Vagina (tissue), 2 donors: ENCODE data around the gene CASP10. TPM values are rescaled to one million over a fixed set of nuclear protein-coding genes. Genes with fewer than 3 reads are reported as not detected.
A peak's percentile ranks its signal among the peaks of the same experiment; 100 is the strongest.

ENCODE experiments used
- DNase-seq, 2 donors: peaks; one replicate each; pipeline ENCODE4 v3.0.0-alpha.2; 2017; ENCODE audit errors: extremely low spot score in 2 of 2
- H3K27ac ChIP-seq: fragments of 200-600 bp; sonication (generic); one replicate; pipeline ENCODE4 v1.5.1; 2019
- H3K27me3 ChIP-seq: fragments of 200-600 bp; sonication (generic); one replicate; pipeline ENCODE4 v1.5.1; 2019
- H3K36me3 ChIP-seq, 2 donors: fragments of 200-600 bp; sonication (generic); one replicate each; pipeline ENCODE4 v1.5.1; 2017 to 2019
- H3K4me1 ChIP-seq: fragments of 200-600 bp; sonication (generic); one replicate; pipeline ENCODE4 v1.5.1; 2019
- H3K4me3 ChIP-seq, 2 donors: fragments of 200-600 bp; sonication (generic); 1 replicate in 1 of 2; 2 replicates in 1 of 2; pipeline ENCODE4 v1.5.1; 2016 to 2019
- H3K9me3 ChIP-seq: fragments of 200-600 bp; sonication (generic); one replicate; pipeline ENCODE4 v1.5.1; 2019
- CTCF ChIP-seq, 3 experiments: fragments of 450-650 bp in 2 of 3; fragments of 200-600 bp in 1 of 3; sonication (generic) in 1 of 3; IDR thresholded peaks; one replicate each; pipeline ENCODE4 v1.5.1; 2017 to 2019; ENCODE audit warnings: antibody characterized with exemption in 3 of 3, mild to moderate bottlenecking in 2 of 3, moderate library complexity in 2 of 3
- POLR2A ChIP-seq, 2 donors: fragments of 450-650 bp; IDR thresholded peaks; one replicate each; pipeline ENCODE4 v1.6.1; 2017; ENCODE audit warnings: antibody characterized with exemption in 2 of 2, mild to moderate bottlenecking in 2 of 2, moderate library complexity in 2 of 2
- POLR2AphosphoS5 ChIP-seq, 2 donors: sonication (generic); formaldehyde crosslinking; IDR thresholded peaks; one replicate each; pipeline ENCODE4 v1.9.0; 2017; ENCODE audit warnings: antibody characterized with exemption in 2 of 2, mild to moderate bottlenecking in 2 of 2, low read depth in 1 of 2; ENCODE audit not compliant: insufficient read depth in 1 of 2
- intact Hi-C: fragments of 100-400 bp; cut with DNase I; formaldehyde crosslinking; loops from one replicate; pipeline ENCODE4 v1.15.1; 2023
- total RNA-seq: library from RNA; depleted of rRNA; stranded (reverse); fragments of >200 nt; gene quantifications from one replicate; pipeline ENCODE4 v1.2.3, GENCODE V29; 2016

The CASP10 gene
- total RNA-seq, 1 donor from 2014 or later, result 8.3 TPM

GRCh38 chr2:201233192-201233811 is 50.4 kb downstream of the CASP10 start:
- intact Hi-C loops, result loop anchor here (10.0 kb wide), 1 partner anchor 131 kb away; no protein-coding TSS in a partner anchor
- peak overlapping the region; percentile 5 to 29 for H3K4me3 ChIP-seq
- H3K4me1 ChIP-seq, result peaks cover 27% of the 10 kb centered on the region
- no peaks in the 10 kb centered on the region for H3K36me3 ChIP-seq
- TF ChIP-seq POLR2A (IDR thresholded peaks at IDR 0.05), result no peak
- peak; percentile 32 to 66 for TF ChIP-seq POLR2AphosphoS5 (IDR thresholded peaks at IDR 0.05; ENCODE audit: insufficient read depth in 1 of 2, low read depth in 1 of 2)
- DNase-seq, result peak in 1 of 2 donors; percentile 88
- H3K27ac ChIP-seq, result peak overlapping the region; percentile 15
- H3K9me3 ChIP-seq, result no peaks in the 10 kb centered on the region
- H3K27me3 ChIP-seq, result no peaks in the 10 kb centered on the region

GRCh38 chr2:201233812-201234662 is 51.1 kb downstream of the CASP10 start:
- intact Hi-C loops, result loop anchor here (10.0 kb wide), 1 partner anchor 131 kb away; no protein-coding TSS in a partner anchor
- peak in 1 of 2 donors; percentile 84 for DNase-seq
- TF ChIP-seq CTCF (IDR thresholded peaks at IDR 0.05), result no peak
- TF ChIP-seq POLR2AphosphoS5 (IDR thresholded peaks at IDR 0.05; ENCODE audit: insufficient read depth in 1 of 2, low read depth in 1 of 2), result no peak
- TF ChIP-seq POLR2A (IDR thresholded peaks at IDR 0.05), result no peak
- Histone ChIP-seq H3K4me3 (peak overlapping the region; percentile 5 to 29), H3K27ac (peak overlapping the region; percentile 15), H3K9me3 (no peaks in the 10 kb centered on the region), H3K36me3 (no peaks in the 10 kb centered on the region), H3K4me1 (peaks cover 20% of the 10 kb centered on the region), H3K27me3 (no peaks in the 10 kb centered on the region)

GRCh38 chr2:201234663-201235135 is 51.8 kb downstream of the CASP10 start:
- peak in 1 of 2 donors; percentile 10 for DNase-seq
- no peaks in the 10 kb centered on the region for H3K27me3 ChIP-seq
- no peak overlapping the region for H3K27ac ChIP-seq
- intact Hi-C loops, result loop anchor here (10.0 kb wide), 1 partner anchor 130 kb away; no protein-coding TSS in a partner anchor
- TF ChIP-seq CTCF (IDR thresholded peaks at IDR 0.05) (no peak), POLR2A (IDR thresholded peaks at IDR 0.05) (no peak), POLR2AphosphoS5 (IDR thresholded peaks at IDR 0.05; ENCODE audit: insufficient read depth in 1 of 2, low read depth in 1 of 2) (no peak)
- H3K36me3 ChIP-seq, result no peaks in the 10 kb centered on the region
- peak overlapping the region in 1 of 2 donors; percentile 29 for H3K4me3 ChIP-seq
- H3K9me3 ChIP-seq, result no peaks in the 10 kb centered on the region
- H3K4me1 ChIP-seq, result peaks cover 24% of the 10 kb centered on the region

- Histone ChIP-seq H3K27me3 (no peaks in the 10 kb centered on the region), H3K9me3 (no peaks in the 10 kb centered on the region), H3K27ac (no peak overlapping the region), H3K36me3 (no peaks in the 10 kb centered on the region), H3K4me1 (peaks cover 24% of the 10 kb centered on the region), H3K4me3 (no peak overlapping the region)
- intact Hi-C loops, result loop anchor here (10.0 kb wide), 1 partner anchor 129 kb away; no protein-coding TSS in a partner anchor
- peak; percentile 38 to 53 (median 46) for TF ChIP-seq CTCF (IDR thresholded peaks at IDR 0.05)
- TF ChIP-seq POLR2AphosphoS5 (IDR thresholded peaks at IDR 0.05; ENCODE audit: insufficient read depth in 1 of 2, low read depth in 1 of 2), result peak in 1 of 2 donors; percentile 44
- no peak for TF ChIP-seq POLR2A (IDR thresholded peaks at IDR 0.05)
- peak in 1 of 2 donors; percentile 82 for DNase-seq
These were observed 53.2 kb downstream of the CASP10 start for GRCh38 chr2:201235860-201236811.
